Osteocyte (in vitro differentiated cells): Measurements from ENCODE around the gene UAP1. TPM values are rescaled to one million over a fixed set of nuclear protein-coding genes. Genes with fewer than 3 reads are reported as not detected.

Experiments
- DNase-seq: peaks from one replicate; pipeline ENCODE4 v3.0.0; 2021; ENCODE audit warnings: mixed read lengths; ENCODE audit not compliant: unreplicated experiment; ENCODE audit errors: extremely low spot score
- H3K27ac Mint-ChIP-seq: one replicate; pipeline ENCODE4 v1.8.0; 2021; ENCODE audit warnings: mild to moderate bottlenecking, mixed read lengths; ENCODE audit not compliant: unreplicated experiment
- H3K27me3 Mint-ChIP-seq: one replicate; pipeline ENCODE4 v1.8.0; 2021; ENCODE audit warnings: mixed read lengths; ENCODE audit not compliant: unreplicated experiment
- H3K36me3 Mint-ChIP-seq: one replicate; pipeline ENCODE4 v1.8.0; 2021; ENCODE audit warnings: mixed read lengths; ENCODE audit not compliant: unreplicated experiment
- H3K4me1 Mint-ChIP-seq: one replicate; pipeline ENCODE4 v1.8.0; 2021; ENCODE audit warnings: mixed read lengths; ENCODE audit not compliant: unreplicated experiment
- H3K4me3 Mint-ChIP-seq: one replicate; pipeline ENCODE4 v1.8.0; 2021; ENCODE audit warnings: mild to moderate bottlenecking, moderate library complexity, mixed read lengths; ENCODE audit not compliant: unreplicated experiment
- H3K9me3 Mint-ChIP-seq: one replicate; pipeline ENCODE4 v1.8.0; 2021; ENCODE audit warnings: mixed read lengths; ENCODE audit not compliant: unreplicated experiment
- total RNA-seq: library from RNA; stranded (reverse); gene quantifications from 2 replicates; pipeline ENCODE4 v1.2.1, GENCODE V29; 2021
- TF ChIP-seq, protein P1 (sequence below): fragments of 200-600 bp; sonication (generic); IDR thresholded peaks from 2 replicates; pipeline ENCODE4 v1.5.0; 2021; ENCODE audit warnings: antibody characterized with exemption, mild to moderate bottlenecking, moderate library complexity

The UAP1 gene
- total RNA-seq, 1 donor from 2014 or later: 30.7 TPM

- no peak for DNase-seq
- TF ChIP-seq, protein P1, sequence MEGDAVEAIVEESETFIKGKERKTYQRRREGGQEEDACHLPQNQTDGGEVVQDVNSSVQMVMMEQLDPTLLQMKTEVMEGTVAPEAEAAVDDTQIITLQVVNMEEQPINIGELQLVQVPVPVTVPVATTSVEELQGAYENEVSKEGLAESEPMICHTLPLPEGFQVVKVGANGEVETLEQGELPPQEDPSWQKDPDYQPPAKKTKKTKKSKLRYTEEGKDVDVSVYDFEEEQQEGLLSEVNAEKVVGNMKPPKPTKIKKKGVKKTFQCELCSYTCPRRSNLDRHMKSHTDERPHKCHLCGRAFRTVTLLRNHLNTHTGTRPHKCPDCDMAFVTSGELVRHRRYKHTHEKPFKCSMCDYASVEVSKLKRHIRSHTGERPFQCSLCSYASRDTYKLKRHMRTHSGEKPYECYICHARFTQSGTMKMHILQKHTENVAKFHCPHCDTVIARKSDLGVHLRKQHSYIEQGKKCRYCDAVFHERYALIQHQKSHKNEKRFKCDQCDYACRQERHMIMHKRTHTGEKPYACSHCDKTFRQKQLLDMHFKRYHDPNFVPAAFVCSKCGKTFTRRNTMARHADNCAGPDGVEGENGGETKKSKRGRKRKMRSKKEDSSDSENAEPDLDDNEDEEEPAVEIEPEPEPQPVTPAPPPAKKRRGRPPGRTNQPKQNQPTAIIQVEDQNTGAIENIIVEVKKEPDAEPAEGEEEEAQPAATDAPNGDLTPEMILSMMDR: no peak
- peak overlapping the region; percentile 18 for H3K27ac Mint-ChIP-seq
- peak overlapping the region; percentile 92 for H3K4me3 Mint-ChIP-seq
- H3K4me1 Mint-ChIP-seq: peaks cover 51% of the 10 kb centered on the region
- peaks cover 5% of the 10 kb centered on the region for H3K36me3 Mint-ChIP-seq
- no peaks in the 10 kb centered on the region for H3K27me3 Mint-ChIP-seq
- H3K9me3 Mint-ChIP-seq: no peaks in the 10 kb centered on the region
Observed at GRCh38 chr1:162635418-162635817, 73.9 kb downstream of the UAP1 start.

DNA sequence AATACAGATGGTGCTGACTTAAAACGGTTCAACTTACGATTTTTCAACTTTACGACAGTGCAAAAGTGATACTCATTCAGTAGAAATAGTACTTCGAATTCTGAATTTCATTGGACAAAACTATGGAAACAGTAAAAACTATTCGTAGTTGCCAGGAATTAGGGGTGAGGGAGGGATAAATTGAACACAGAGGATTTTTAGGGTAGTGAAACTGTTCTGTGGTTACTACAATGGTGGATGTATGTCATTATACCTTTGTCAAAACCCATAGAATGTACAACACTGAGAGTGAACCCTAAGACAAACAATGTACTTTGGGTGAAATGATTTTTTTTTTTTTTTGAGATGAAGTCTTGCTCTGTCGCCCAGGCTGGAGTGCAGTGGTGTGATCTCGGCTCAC is 78.2 kb downstream of the UAP1 start:
- peaks cover 36% of the 10 kb centered on the region for H3K4me1 Mint-ChIP-seq
- H3K27me3 Mint-ChIP-seq: no peaks in the 10 kb centered on the region
- H3K36me3 Mint-ChIP-seq: peaks cover 13% of the 10 kb centered on the region
- TF ChIP-seq, protein P1: no peak
- no peak for DNase-seq
- no peak overlapping the region for H3K27ac Mint-ChIP-seq
- H3K4me3 Mint-ChIP-seq: no peak overlapping the region
- H3K9me3 Mint-ChIP-seq: no peaks in the 10 kb centered on the region

- Mint-ChIP-seq H3K4me3 (no peak overlapping the region), H3K4me1 (peaks cover 28% of the 10 kb centered on the region), H3K36me3 (peaks cover 13% of the 10 kb centered on the region), H3K27me3 (no peaks in the 10 kb centered on the region), H3K9me3 (no peaks in the 10 kb centered on the region), H3K27ac (no peak overlapping the region)
- no peak for DNase-seq
- TF ChIP-seq, protein P1: no peak
Observed at GRCh38 chr1:162641114-162641513, 79.6 kb downstream of the UAP1 start.

GRCh38 chr1:162644986-162645314 is 83.4 kb downstream of the UAP1 start:
- Mint-ChIP-seq H3K9me3 (no peaks in the 10 kb centered on the region), H3K4me1 (peaks cover 32% of the 10 kb centered on the region), H3K27me3 (no peaks in the 10 kb centered on the region), H3K4me3 (no peak overlapping the region), H3K27ac (no peak overlapping the region), H3K36me3 (peaks cover 14% of the 10 kb centered on the region)
- no peak for DNase-seq
- TF ChIP-seq, protein P1: no peak

DNA sequence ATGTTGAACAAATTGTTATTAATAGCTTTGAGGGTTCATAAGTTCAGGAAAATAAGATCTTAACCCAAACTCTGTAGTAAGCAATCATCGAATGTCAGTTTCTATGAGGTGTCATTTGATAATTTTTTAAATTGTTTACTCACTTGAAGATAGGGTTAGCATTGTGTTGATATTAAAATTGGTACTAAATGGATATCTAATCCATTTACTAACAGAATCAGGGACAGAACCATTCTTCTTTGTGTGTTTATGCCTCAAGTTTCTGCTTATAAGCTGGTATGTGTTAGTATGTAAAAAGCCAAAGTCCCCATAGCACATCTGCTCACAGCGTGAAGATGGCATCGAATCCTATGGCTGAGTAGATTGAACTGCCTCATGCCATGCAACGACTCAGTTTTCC is 84.1 kb downstream of the UAP1 start:
- no peaks in the 10 kb centered on the region for H3K9me3 Mint-ChIP-seq
- peaks cover 33% of the 10 kb centered on the region for H3K4me1 Mint-ChIP-seq
- DNase-seq: no peak
- no peak overlapping the region for H3K4me3 Mint-ChIP-seq
- no peaks in the 10 kb centered on the region for H3K27me3 Mint-ChIP-seq
- TF ChIP-seq, protein P1: no peak
- H3K36me3 Mint-ChIP-seq: peaks cover 15% of the 10 kb centered on the region
- H3K27ac Mint-ChIP-seq: no peak overlapping the region
